ENCODE data around the gene ARHGAP4.

Gene ARHGAP4

GRCh38 chrX:153924149-153924861 is 1.8 kb downstream of the ARHGAP4 start:
- DNase-seq, result peak; percentile 41

DNA sequence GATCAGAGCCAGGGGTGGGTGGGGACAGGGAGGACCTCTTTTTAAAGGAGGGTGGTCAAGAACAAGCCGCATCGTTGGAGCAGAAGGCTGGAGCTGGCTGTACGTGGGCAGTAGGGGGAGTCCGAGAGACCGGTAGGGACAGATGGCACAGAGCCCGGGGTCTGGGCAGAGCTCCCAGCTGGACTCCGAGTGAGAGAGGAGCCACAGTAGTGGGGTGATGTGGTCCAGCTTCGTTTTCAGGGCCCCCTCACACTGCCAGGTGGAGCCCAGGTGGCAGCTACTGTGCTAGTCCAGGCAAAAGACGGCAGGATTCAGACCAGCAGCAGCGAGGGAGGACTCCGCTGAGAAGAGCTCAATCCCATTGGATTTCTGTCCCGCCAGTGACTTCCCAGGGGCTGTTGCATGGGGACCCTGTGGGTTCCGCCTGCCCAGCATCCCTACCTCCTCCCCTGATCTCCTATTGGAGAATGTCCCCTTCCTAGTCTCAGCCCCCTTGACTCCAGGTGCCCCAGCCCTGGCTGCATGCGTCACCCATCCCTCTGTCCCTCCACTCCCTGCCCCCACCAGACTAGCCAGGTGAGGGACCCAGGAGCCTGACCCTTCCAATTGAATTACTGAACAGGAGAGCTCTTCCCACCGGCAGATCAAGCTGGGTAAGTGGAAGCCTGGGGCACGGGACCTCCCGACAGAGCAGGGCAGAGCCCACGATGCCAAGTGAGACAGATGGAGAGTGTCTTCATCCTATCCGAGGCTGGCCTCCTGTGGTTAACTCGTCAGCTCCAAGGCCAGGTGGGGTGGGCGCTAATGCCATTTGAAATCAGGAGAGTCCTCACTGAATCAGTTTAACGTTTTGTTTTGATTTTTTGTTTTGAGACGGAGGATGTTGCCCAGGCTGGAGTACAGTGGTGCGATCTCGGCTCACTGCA is 2.9 kb downstream of the ARHGAP4 start:
- peak; percentile 16 for DNase-seq

DNA sequence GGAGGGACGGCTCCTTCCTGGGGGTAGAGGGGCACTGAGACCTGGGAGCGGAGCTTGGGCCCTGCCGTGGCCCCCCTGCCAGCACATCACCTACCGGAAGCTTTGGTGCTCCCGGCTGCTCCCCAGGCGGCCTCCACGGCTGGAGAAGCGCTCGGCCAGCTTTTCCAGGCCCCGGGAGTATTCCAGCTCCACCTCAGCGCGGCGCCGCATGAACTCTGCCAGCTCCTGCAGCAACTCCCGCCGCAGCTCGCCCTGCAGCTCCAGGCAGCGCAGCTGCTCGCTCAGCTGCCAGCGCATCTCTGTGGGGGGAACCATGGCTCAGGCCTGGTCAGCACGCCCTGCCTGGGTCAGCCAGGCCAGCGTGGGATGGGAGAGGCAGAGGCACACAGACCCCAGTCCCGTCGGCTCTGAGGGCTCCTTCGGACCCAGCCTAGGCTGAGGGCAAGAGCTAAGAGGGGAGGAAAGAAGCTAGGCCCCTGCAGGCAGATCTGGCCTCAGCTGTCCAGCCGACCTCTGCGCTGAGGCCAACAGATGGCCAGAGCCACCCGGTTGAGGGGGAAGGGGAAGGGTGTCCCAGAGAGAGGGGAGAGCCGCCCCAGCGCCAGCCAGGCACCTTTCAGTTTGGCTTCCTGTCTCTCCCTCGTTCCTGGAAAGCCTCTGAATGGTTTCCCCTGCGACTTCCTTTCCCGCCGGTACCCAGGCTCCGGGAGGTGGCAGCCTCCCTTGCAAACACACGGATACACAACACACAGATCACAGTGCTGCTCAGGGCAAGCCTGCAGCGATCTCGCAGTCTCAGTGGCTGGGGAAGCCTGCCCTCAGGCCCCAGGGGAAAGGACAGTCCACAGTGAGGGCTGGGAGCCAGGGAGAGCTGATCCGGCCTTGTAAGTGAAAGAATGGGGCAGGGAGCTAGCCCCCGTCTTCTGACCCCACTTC is 4.3 kb downstream of the ARHGAP4 start:
- no peak for DNase-seq

DNA sequence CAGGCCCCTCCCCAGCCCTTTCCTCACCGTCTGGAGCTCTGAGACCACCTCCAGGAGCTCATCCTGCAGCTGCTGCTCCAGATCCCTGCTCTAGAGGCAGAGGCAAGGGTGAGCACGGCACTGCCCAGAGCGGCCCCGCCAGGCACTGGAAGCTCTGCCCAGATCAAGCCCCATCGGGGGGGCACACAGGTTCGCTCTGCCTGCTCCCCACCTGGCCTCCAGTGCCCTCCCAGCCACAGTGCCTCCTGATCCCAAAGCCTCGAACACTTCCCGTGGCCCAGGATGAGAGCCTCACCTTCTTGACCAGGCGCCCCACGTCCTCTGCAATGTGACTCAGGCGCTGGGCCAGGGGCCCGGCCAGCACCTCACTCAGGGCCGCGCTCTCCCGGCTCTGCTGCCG is 5.0 kb downstream of the ARHGAP4 start:
- DNase-seq, result no peak

DNA sequence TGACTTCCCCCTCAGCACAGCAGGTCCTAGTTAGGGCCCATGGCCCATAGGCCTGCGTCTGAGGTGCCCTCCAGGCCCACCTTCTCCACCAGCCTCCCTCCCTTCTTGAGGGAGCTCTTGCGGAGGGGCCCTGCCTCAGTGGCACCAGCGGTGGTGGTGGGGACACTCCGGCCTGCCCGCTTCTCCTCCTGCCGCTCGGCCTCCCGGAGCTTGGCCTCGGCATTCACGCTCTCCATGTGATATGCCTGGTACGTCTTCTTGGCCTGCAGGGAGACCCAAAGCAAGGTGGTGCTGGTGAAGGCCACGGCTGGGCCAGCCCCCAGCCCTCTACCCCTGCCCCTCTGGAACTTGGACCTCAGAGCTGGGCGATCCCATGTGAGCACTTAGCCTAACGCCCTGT is 5.5 kb downstream of the ARHGAP4 start:
- DNase-seq, result no peak

DNA sequence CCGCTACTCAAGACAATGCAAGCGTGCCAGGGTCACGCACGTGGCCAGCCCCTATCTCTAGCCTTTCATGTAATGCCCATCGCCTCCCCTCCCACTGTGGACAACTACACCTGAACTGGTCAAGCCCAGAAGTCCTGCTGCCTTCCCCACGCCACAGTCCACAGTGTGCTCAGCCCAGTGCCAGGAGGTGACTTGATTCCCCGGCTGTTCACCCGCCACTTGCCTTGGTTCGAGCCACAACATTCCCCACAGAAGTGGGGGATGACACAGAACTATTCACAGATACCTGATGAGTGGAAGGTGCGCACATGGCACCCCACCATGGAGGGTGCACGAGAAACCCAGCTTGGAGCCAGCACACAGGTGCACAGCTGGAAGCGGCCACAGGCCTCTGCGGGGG is 6.8 kb downstream of the ARHGAP4 start:
- DNase-seq, result no peak

DNA sequence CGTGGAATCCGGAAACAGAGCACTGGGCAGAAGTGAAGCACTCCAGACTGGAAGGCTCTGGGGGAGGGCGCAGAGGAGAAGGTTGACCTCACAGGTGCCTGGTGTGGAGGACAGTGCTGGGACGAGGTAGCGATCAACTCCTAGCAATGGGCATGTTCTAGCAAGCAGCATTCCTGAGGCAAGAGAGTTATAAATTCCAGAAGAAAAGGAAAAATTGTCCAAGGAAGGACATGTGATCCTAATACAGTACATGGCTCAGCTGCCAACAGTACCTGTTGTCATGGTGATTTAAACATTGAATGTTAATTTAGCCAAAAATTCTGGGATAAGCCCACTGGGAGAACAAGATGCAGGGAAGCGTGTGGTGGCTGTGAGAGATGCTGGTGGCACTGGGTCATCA is 8.2 kb downstream of the ARHGAP4 start:
- DNase-seq, result no peak

GRCh38 chrX:153913701-153914100 is 12.4 kb downstream of the ARHGAP4 start:
- DNase-seq, result no peak

DNA sequence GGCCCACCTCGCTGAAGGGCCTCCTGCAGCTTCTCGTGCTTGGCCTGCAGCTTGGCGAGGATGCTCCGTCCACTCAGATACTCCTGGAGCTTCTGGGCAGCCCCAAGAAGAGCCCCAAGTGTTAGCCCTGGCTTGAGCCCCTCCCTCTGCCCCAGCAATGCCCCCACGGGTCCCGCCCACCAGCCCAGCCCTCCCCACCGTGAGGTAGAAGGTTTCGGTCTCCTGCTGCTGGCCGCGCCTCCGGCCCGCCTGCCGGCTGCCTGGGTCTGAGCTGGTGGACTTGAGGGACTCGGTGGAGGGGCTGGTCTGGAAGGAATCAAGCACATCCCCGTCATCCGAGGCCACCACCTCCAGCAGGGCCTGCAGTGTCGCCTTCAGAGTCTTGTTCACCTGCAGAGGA is 12.9 kb downstream of the ARHGAP4 start:
- no peak for DNase-seq

- no peak for DNase-seq
Observed at GRCh38 chrX:153911798-153912197, 14.3 kb downstream of the ARHGAP4 start.

DNA sequence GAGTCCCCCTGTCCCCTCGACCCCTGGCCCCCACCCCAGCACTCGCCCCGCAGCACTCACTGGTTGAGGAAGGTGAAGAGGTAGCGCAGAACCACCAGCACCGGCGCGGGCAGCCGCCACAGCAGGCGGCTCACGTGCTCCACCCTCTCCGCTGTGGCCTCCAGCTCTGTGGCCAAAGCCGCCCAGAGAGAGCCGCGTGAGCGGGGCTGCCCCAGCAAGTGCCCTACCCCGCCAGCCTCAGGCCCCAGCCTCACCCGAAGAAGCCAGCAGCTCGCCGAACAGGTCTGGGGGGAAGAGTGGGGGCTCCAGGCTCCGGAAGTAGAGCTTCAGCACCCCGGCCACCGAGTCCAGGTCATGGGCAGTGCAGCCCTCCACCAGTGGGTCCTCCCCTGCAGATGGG is 15.6 kb downstream of the ARHGAP4 start:
- no peak for DNase-seq

GRCh38 chrX:153909980-153910360 is 16.1 kb downstream of the ARHGAP4 start:
- no peak for DNase-seq

DNA sequence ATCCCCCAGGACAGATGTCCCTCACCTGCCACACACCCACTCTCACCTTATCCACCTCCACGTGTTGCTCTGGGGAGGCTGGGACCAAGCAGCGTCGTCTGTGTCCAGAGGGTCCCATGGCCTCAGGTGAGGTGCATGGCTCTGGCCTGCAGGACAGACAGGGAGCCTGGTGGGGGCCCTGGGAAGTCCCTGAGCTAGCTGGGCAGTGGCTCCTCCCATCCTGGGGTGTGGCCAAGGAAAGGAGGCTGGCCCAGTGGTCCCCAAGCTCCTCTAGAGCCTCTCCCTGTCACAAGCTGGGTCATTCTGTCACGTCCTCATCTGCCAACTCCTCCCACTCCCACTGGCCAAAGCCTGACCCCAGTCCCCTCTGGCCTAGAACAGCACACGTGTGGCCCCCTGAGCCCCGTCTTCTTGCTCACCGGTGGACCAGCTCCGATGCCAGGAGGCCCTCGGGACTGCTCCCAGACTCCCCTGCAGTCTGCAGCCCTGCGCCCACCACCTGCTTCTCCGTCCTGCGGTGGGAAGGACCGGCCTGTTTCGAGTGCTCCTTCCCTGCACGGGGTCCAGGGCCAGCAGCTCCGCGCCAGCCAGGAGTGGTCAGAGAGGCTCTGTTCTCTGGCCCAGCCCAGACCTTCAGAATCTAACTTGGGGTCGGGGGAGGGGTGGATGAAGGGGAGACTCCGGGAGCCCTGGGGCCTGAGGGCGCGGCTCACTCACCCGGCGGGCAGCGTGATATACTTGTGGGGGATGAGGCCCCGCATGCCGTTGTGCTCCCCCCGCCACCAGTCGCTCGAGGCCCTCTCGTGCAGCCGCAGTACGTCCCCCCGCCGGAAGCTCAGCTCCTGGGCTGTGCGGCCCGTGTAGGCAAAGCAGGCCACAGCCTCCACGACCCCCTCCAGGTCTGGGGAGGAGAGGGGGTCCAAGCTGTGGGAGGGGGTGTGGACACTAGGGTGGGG is 16.8 kb downstream of the ARHGAP4 start:
- no peak for DNase-seq

DNA sequence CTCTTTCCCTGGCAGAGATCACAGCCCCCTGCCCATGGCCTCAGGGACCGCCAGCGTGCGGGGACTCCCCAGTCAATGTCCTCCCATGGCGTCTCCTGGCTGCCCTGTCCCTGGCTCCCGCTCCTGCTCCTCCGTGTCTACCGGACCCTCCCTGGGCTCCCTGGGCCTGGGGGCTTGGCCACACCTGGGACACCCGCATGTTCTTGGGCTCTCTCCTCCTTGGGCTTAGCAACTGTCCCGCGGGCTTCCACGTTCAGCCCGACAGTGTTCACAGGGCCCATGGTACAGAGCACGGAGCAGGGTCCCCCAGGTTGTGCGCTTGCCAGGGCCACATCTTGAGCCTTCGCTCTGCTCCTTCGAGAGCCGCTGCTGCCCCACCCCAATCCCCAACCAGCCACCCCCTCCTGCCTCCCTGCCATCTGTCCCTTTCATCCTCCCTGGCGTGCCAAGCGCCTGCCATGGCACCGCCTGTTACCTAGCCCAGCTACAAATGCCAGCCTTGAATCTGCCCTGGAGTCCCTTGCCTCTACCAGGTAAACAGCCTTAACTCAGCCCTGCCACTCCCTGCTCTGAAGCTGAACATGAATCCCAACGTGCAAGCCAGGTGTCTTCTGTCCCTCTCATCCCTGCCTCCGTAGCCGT is 17.7 kb downstream of the ARHGAP4 start:
- peak; percentile 53 for DNase-seq

GRCh38 chrX:153907456-153907855 is 18.6 kb downstream of the ARHGAP4 start:
- DNase-seq, result no peak

- no peak for DNase-seq
Observed at GRCh38 chrX:153906126-153906917, 19.7 kb downstream of the ARHGAP4 start.

GRCh38 chrX:153905481-153906095 is 20.5 kb downstream of the ARHGAP4 start:
- DNase-seq, result no peak

DNA sequence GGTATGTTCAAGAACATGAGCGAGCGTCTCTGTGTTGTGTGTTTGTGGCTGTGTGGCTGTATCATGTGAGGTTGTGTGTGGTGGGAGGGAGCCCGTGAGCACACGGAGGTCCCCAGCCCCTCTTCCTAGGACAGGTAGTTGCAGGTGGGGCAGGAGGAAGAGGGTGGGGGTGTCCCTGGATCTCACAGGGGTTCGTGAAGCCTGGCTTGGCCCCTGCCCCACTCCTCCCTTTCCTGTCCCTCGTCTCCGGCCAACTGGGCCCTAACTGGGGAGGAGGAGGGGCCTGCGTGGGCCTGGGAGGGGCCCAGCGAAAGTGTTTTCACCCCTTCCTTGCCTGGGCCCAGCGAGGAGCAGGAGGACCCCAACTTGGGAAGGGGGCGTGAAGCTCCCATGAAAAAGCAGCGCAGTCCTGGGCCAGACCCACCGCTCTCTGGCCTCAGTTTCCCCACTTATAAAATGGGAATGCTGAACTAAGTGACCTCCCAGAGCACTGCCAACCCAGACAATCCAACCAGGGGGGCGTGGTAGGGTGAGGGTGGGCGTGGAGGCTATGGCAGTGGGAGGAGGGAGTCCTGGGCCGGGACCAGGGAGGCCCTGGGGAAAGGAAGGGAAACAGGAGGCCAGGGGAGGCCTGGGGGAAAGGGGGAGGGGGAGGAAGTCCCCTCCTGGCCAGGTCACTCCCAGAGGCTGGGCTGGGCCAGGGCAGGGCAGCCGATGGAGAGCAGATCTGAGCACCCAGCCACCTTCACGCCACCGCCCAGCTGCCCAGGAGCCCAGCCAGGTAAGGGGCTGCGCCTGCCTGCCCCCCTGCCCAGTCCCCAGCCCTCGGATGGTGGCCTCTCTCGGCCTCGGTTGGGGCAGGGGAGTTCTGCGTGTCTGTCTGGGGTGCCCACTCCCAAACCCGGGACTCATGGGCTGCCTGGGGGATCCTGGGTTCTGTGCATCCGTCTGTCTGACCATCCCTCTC is 21.8 kb downstream of the ARHGAP4 start, which contains the start of gene AVPR2:
TSS of gene AVPR2 (plus strand) at position 683 of the 967 bp plus-strand sequence. CDS start 473 bp downstream, outside the sequence.
- DNase-seq, result no peak

Data from NCI-H2171 treated with DMSO at 0.1 percent for 48 hours (cell line).